GM19328 (cell line): ENCODE results near the gene PTPRH.

Experiments
- ATAC-seq: cut with Tn5 transposase; IDR thresholded peaks from one replicate; pipeline ENCODE4 v1.9.1; 2021; ENCODE audit warnings: mild to moderate bottlenecking, moderate library complexity; ENCODE audit not compliant: unreplicated experiment

PTPRH gene

GRCh38 chr19:55246462-55247451 is 37.5 kb upstream of the PTPRH start:
- ATAC-seq = no peak

DNA sequence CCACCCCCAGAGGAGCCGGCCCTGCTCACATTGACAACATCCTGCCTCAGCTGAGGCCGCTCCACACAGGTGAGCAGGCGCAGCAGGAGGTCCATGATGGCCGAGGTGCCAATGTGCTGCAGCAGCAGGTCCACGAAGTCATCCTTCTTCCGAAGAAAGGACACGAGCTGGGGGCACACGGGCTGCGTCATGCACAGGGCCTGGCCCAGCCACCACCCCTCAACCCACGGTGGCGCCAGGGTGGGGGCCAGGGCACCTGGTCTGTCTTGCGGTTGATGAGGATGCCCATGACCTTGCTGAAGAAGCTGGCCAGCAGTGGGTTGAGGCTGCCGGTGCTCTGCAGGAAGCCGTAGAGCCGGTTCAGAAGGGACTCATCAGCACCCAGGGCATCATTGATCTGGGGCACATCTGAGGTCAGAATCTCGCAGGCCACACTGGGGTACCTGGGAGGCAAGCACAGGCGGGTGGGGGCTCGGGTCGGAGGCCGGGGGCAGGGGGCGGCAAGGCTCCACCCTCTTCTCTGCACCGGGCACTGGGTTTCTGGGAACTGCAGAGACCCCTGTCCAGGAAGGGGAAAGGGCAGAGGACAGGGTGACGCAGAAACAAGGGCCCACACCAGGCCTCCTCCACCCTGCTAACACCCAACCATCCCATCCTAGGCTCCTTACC is 36.1 kb upstream of the PTPRH start:
- no peak for ATAC-seq

GRCh38 chr19:55244004-55244680 is 34.8 kb upstream of the PTPRH start:
- no peak for ATAC-seq

GRCh38 chr19:55242517-55242916 is 33.2 kb upstream of the PTPRH start:
- no peak for ATAC-seq

DNA sequence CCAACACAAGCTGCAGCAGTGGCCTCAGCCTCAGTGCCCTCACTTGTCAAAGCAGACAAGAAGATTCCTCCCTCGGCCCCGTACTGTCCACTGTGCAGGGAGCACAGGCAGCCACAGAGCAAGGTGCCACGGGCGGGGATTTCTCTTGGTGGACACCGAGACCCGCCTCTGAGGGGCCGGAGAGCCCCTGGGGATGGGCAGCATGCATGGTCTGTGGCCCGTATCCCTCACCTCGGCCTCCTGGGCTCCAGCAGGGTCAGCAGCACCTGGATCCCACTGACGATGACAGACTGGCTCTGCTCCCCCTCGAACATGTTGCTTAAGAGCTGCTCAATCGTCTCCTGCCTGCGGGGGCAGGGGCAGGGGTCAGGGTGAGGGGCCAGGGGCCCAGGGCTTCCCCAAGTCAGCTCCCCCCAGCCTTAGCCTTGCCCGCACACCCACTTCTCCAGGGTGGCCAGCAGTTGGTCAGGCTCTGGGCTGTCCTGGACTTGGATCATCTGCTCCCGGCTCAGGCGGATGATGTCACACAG is 32.7 kb upstream of the PTPRH start:
- no peak for ATAC-seq

DNA sequence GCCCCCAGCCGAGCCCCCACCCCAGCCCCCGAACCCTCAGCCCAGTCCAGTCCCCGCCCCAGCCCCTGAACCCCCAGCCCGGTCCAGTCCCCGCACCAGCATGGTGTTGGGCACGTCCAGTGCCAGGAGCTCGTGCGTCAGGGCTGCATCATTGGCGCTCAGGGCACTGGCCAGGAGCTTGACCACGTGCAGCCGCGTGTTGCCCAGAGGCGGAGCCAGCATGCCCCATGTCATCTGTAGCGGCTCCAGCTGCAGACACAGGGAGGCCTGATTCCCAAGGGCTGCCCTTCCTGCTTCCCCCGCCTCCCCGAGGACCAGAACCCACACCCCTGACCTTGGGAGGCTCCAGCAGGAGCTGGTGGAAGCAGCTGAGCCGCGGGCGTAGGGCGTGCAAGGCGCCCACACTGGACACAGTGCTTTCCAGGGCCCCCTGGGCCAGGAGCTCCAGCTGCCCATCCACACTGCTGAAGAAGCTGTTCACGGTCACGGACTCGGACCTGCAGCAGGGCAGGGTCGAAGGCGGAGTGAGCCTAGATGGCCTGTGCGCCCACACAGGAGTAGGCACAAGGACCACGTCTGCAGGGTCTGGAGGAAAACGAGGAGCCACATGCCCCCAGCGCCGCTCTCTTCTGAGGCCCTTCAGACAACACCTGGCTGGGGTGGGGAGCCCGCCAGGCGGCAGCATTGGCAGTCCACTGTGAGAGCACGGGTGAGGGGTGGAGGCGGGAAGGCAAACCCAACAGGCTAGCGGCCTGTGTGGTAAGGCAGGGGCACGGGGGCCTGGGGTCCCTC is 32.0 kb upstream of the PTPRH start:
- no peak for ATAC-seq

DNA sequence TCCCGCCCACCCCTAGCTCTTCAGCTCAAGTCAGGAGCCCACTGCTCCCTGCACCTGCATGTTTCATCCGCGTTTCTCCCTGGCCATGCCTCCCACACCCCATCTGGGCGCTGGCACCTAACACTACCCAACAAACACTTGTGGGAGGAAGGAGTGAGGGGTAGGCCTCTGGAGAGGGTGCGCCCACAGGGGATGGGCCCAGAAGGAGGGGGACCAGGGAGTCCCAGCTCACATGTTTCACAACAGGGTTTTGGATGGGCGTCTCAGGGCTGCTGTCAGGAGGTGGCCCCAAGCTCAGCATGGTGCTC is 31.4 kb upstream of the PTPRH start:
- no peak for ATAC-seq

GRCh38 chr19:55239004-55239403 is 29.7 kb upstream of the PTPRH start:
- no peak for ATAC-seq

DNA sequence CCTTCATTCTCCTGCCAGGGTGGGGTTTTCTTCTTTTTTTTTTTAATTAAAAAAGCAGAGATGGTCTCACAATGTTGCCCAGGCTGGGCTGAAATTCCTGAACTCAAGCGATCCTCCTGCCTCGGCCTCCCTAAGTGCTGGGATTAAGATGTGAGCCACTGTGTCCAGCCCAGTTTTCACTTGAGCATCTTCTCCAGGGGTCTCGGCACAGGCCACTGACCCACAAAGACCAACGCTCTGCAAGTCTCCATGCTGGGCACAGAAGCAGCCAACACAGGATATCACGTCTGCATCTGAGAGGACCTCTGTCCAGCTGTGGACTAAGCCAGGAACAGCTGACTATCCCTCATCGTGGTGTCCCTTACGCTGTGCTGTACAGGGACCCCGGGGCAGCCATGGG is 28.7 kb upstream of the PTPRH start:
- ATAC-seq = no peak

DNA sequence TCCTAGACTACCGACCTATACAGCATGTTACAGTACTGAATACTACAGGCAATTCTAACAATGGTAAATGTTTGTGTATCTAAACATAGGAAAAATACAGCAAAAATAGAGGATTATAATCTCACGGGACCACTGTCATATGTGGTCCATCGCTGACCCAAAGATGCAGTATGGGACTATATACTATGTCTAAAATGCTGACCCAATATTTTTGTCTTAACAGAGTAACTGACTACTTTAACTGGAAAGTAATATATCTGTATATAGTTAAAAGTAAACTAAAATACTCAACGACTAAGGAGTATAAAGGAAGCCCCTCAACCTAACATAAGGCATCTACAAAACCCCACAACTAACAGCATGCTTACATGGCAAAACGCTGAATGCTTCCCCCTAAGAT is 23.7 kb upstream of the PTPRH start:
- no peak for ATAC-seq

DNA sequence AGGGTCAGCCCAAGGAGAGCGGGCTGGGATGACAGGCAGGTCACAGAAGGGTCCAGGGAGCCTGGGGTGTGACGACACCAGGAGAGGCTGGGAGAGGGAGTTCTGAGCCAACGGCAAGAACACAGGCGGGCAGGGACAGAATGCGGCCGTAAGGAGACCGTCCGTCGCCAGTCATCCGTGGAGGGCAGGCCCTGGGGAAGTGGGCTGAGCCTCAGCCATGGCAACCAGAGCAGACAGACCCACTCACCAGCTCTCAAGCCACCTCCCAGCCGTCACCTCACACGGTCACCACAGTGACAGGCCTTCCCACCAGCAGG is 22.9 kb upstream of the PTPRH start:
- no peak for ATAC-seq

DNA sequence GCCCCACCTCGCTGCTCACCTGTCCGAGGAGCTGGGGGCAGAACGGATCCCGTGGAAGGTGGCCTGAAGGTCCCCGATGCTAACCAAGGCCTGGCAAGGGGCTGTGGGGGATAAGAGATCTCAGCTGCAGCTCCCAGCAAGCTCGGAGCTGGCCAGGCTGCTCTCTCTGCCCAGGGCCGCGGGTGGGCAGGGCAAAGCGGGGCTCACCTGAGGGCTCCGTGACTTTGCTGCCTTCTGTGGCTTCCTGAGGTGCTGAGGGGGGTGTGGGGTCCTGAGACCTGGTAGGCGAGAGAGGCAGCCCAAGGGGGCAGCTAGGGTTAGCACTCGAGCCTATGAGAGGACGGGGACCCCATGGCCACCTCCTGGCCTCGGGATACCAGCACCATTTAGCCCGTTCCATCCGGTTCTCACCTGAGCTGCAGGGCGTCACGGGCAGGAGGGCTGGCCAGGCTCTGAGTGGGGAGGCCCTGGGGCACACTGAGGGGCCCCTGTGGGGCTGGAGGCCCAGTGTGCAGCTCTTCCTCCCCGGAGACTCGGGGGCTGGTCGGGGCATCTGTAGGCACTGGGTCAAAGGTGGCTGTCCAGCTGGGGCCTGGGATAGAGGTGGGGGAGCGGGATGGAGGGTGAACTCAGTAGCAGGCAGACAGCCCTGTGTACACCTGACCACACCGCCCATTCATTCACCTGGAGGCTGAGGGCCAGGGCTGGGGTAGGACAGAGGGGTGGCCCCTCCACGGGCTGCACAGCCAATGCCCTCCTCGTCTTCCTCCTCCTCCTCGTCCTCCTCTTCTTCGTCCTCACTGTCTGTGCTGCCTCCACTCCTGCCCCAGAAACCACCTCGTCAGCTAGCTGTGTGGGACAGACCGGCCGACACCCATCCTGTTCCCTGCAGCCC is 22.3 kb upstream of the PTPRH start:
- ATAC-seq = no peak

- ATAC-seq = no peak
These were observed 21.5 kb upstream of the PTPRH start for GRCh38 chr19:55230780-55231179.

GRCh38 chr19:55230329-55230728 is 21.0 kb upstream of the PTPRH start:
- ATAC-seq = no peak

- ATAC-seq = no peak
These were observed 20.5 kb upstream of the PTPRH start for GRCh38 chr19:55229789-55230182.

- ATAC-seq = no peak
These were observed 20.0 kb upstream of the PTPRH start for GRCh38 chr19:55229145-55229788.

DNA sequence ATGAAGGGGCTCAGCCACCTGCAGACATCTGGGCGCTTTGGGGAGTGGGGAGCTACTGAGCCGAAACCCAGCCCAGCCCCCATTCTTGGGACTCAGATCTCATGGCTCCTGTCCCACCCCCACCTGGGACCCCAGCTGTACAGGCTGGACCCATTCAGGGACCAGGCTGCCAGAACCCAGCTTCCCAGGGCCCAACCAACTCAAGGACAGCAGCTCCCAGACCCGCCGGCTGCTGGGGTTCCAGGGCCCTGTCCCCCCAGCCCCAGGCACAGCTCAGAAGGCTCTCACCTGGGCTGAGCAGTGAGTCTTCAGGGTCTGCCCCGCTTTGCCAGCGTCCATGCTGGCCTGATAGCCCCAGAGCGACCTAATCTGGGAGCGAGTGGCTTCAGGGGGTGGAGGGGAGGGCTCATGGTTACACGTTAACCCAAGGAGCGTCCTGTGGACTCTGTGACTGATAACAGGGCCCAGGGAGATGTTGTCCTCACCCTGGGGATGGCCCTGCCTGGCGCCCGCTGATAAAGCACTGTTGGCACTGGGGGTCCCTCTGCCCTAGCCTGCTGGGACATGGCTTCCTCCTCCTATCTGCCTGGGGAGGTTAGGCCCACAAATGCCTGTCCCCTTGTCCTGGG is 19.2 kb upstream of the PTPRH start, which contains the start of gene TMEM86B:
Gene TMEM86B (minus strand): TSS at position 361 of the 629 bp plus-strand sequence. CDS start 22 bp downstream, at position 339.
- ATAC-seq = no peak

- ATAC-seq = no peak
These were observed 18.7 kb upstream of the PTPRH start for GRCh38 chr19:55228015-55228391.
